Measurements from ENCODE around the gene COL11A2. TPM values are rescaled to one million over a fixed set of nuclear protein-coding genes. Genes with fewer than 3 reads are reported as not detected.

Gene COL11A2
- total RNA-seq, 1 experiment from 2014 or later, result 2.3 TPM

- no peak overlapping the region for H3K27ac ChIP-seq (ENCODE audit: insufficient read length, low read depth, low read length)
- no peak overlapping the region for H2BK15ac ChIP-seq (ENCODE audit: low read depth, low read length)
- H3K4me1 ChIP-seq (ENCODE audit: insufficient read depth, low read length), result no peaks in the 10 kb centered on the region
- no peak overlapping the region for H2BK20ac ChIP-seq (ENCODE audit: low read depth, low read length, poor library complexity, severe bottlenecking)
- H4K91ac ChIP-seq (ENCODE audit: insufficient read length, low read depth, low read length), result no peak overlapping the region
- no peak overlapping the region for H3K23ac ChIP-seq (ENCODE audit: insufficient read length, low read depth, low read length)
- Mint-ChIP-seq H3K4me1 (peaks cover 4 to 8% of the 10 kb centered on the region in 2 experiments), H3K4me3 (no peak overlapping the region), H3K9me3 (no peaks in the 10 kb centered on the region), H3K36me3 (ENCODE audit: insufficient read depth in 1 of 3, low read depth in 3 of 3) (no peaks in the 10 kb centered on the region; a peak in 1 of 7 replicates), H3K27me3 (ENCODE audit: low read depth) (peaks cover 29% of the 10 kb centered on the region), H3K27ac (no peak overlapping the region; a peak in 1 of 7 replicates)
- H3T11ph ChIP-seq (ENCODE audit: low read length), result no peak overlapping the region
- WGBS (ENCODE audit: extremely low coverage, insufficient read length, low lambda C conversion rate), result no CpG with 5 or more reads among the region's 8 CpGs
- no peak overlapping the region for H3K56ac ChIP-seq (ENCODE audit: insufficient read length, low read depth, low read length)
- H3K4me2 ChIP-seq (ENCODE audit: insufficient read depth, insufficient read length, low read length), result no peak overlapping the region
- no peak overlapping the region for H4K8ac ChIP-seq (replicated peaks; ENCODE audit: insufficient read length, low read depth, low read length)
- no peaks in the 10 kb centered on the region for H3K79me2 ChIP-seq (ENCODE audit: insufficient read depth, low read length)
- H2BK12ac ChIP-seq (ENCODE audit: insufficient read length, low read depth, low read length), result no peak overlapping the region
- H3K4ac ChIP-seq (ENCODE audit: low read depth, low read length), result no peak overlapping the region
- no peak overlapping the region for H2BK5ac ChIP-seq (ENCODE audit: insufficient read length, low read length)
- H3K18ac ChIP-seq (ENCODE audit: insufficient read length, low read depth, low read length), result no peak overlapping the region
- H2BK120ac ChIP-seq (ENCODE audit: low read depth, low read length, poor library complexity, severe bottlenecking), result no peak overlapping the region
- H3K9ac ChIP-seq (ENCODE audit: extremely low read depth, insufficient read length, low read length), result no peak overlapping the region
- no peak for TF ChIP-seq CTCF (conservative IDR thresholded peaks at IDR 0.05)
- no peak overlapping the region for H2AFZ ChIP-seq (ENCODE audit: low read length)
- no peaks in the 10 kb centered on the region for H3K27me3 ChIP-seq (ENCODE audit: insufficient read depth, low read length)
- H3K9me3 ChIP-seq (ENCODE audit: control insufficient read depth, low read depth, low read length), result no peaks in the 10 kb centered on the region
- no peaks in the 10 kb centered on the region for H3K23me2 ChIP-seq (ENCODE audit: insufficient read length, low read depth, low read length, poor library complexity, severe bottlenecking)
- H3K14ac ChIP-seq (ENCODE audit: insufficient read depth, low read length), result no peak overlapping the region
- H4K20me1 ChIP-seq (ENCODE audit: control insufficient read depth, insufficient read depth, insufficient read length), result peaks cover 3% of the 10 kb centered on the region
- H4K5ac ChIP-seq (ENCODE audit: insufficient read length, low read depth, low read length), result no peak overlapping the region
- no peak for DNase-seq
- H2AK5ac ChIP-seq (ENCODE audit: insufficient read length, low read length), result no peak overlapping the region
- H3K79me1 ChIP-seq (ENCODE audit: insufficient read depth, low read depth, low read length, poor library complexity, severe bottlenecking), result no peaks in the 10 kb centered on the region
Observed at GRCh38 chr6:33171880-33172687, 20.2 kb downstream of the COL11A2 start.
